Neural crest cell (in vitro differentiated cells): ENCODE results near the gene ROGDI. TPM values are rescaled to one million over a fixed set of nuclear protein-coding genes. Genes with fewer than 3 reads are reported as not detected.

Source experiments
- DNase-seq: peaks from one replicate; pipeline ENCODE4 v3.0.0; 2021; ENCODE audit warnings: low read depth, mixed read lengths, low spot score
- H3K27ac Mint-ChIP-seq: one replicate; pipeline ENCODE4 v1.8.0; 2021; ENCODE audit warnings: mild to moderate bottlenecking, mixed read lengths; ENCODE audit not compliant: unreplicated experiment
- H3K27me3 Mint-ChIP-seq: 2 replicates; pipeline ENCODE4 v1.8.0; 2021; ENCODE audit warnings: low read depth, mild to moderate bottlenecking, mixed read lengths
- H3K36me3 Mint-ChIP-seq: 2 replicates; pipeline ENCODE4 v1.8.0; 2021; ENCODE audit warnings: low read depth, mild to moderate bottlenecking, mixed read lengths
- H3K4me1 Mint-ChIP-seq: 2 replicates; pipeline ENCODE4 v1.8.0; 2021; ENCODE audit warnings: mixed read lengths
- H3K4me3 Mint-ChIP-seq: one replicate; pipeline ENCODE4 v1.8.0; 2021; ENCODE audit warnings: mild to moderate bottlenecking, mixed read lengths
- H3K9me3 Mint-ChIP-seq: 2 replicates; pipeline ENCODE4 v1.8.0; 2021; ENCODE audit warnings: mixed read lengths
- total RNA-seq: library from RNA; stranded (reverse); gene quantifications from 2 replicates; pipeline ENCODE4 v1.2.1, GENCODE V29; 2021
- TF ChIP-seq, protein P1 (sequence below): fragments of 200-600 bp; sonication (generic); conservative IDR thresholded peaks from 2 replicates; pipeline ENCODE4 v1.5.0; 2021; ENCODE audit warnings: antibody characterized with exemption, mild to moderate bottlenecking

Gene ROGDI
- total RNA-seq, 1 donor from 2014 or later = 22.0 TPM

DNA sequence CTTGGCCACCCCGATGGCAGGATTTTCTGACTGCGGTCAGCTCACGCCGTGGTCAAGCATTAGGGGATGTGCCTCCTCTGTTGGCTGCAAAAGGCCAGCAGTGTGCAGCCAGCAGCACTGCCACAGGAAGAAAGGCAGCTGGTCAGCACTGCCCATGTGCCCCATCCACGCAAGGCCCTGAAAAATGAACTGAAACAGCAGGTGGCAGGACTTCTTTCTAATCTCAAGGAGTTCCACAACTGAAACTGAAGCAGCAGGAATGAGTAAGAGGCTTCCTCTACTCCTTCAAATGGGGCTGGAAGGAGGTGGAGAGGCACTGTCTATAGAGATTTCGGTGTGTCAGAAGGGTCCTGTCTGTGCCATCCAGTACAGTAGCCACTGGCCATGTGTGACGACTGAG is 38.6 kb downstream of the ROGDI start:
- TF ChIP-seq, protein P1, sequence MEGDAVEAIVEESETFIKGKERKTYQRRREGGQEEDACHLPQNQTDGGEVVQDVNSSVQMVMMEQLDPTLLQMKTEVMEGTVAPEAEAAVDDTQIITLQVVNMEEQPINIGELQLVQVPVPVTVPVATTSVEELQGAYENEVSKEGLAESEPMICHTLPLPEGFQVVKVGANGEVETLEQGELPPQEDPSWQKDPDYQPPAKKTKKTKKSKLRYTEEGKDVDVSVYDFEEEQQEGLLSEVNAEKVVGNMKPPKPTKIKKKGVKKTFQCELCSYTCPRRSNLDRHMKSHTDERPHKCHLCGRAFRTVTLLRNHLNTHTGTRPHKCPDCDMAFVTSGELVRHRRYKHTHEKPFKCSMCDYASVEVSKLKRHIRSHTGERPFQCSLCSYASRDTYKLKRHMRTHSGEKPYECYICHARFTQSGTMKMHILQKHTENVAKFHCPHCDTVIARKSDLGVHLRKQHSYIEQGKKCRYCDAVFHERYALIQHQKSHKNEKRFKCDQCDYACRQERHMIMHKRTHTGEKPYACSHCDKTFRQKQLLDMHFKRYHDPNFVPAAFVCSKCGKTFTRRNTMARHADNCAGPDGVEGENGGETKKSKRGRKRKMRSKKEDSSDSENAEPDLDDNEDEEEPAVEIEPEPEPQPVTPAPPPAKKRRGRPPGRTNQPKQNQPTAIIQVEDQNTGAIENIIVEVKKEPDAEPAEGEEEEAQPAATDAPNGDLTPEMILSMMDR = no peak
- H3K4me3 Mint-ChIP-seq = peak overlapping the region; percentile 47
- no peaks in the 10 kb centered on the region for H3K27me3 Mint-ChIP-seq
- H3K36me3 Mint-ChIP-seq = no peaks in the 10 kb centered on the region
- no peak for DNase-seq
- H3K4me1 Mint-ChIP-seq = peaks cover 20% of the 10 kb centered on the region
- H3K27ac Mint-ChIP-seq = no peak overlapping the region
- no peaks in the 10 kb centered on the region for H3K9me3 Mint-ChIP-seq

DNA sequence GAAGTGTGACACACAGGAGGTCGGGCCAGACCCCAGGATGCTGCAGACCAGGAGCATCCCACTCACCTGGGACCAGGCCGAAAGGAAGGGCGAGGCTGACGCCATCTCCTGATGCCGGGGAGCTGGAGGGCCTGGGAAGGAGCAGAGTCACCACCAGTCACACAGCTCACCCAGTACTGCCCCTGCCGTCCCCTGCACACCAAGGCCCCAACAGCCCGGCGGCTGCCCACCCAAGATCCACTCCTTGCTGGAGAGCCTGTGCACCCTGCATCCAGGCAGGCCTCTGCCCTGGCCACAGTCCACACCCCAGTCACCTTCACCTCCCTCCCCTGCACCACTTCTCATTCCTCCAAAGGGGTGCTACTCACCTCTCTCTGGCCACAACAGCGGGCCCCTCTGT is 40.2 kb downstream of the ROGDI start:
- Mint-ChIP-seq H3K36me3 (peaks cover 3% of the 10 kb centered on the region), H3K4me1 (peaks cover 11% of the 10 kb centered on the region), H3K27ac (no peak overlapping the region), H3K27me3 (no peaks in the 10 kb centered on the region), H3K9me3 (no peaks in the 10 kb centered on the region), H3K4me3 (no peak overlapping the region)
- TF ChIP-seq, protein P1 = no peak
- DNase-seq = no peak

DNA sequence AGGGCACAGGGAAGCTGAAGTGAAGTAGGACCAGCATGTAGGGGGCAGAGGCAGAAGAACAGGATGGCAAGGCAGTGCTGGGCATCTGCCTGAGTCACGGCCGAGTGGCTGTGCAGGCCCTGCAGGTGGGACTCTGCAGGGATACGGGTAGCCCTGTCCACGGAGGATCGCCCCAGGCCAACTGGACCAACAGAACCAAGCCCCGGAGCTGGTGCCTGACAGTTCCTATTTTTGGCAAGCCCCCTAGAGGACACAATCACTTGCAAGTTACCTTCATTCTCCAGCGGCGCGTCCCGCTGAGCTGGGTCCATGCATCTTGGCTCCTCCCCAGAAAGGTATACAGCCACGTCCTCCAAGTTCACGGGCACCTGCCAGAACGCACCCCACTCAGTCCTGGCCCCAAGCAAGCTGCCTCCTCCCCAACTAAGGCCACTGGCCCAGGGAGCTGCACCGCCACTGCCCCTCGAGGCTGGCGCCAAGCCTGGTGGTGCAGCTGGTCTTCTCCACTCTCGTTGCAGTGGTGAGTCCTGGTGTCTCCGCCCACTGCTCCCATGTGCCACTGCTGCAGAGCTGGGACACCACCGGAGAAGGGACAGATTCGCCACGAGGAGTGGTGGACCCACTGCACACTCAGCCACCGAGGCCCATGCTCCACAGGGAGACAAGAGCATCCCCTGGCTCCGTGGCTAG is 42.1 kb downstream of the ROGDI start:
- TF ChIP-seq, protein P1 = no peak
- Mint-ChIP-seq H3K27ac (no peak overlapping the region), H3K4me1 (no peaks in the 10 kb centered on the region)

DNA sequence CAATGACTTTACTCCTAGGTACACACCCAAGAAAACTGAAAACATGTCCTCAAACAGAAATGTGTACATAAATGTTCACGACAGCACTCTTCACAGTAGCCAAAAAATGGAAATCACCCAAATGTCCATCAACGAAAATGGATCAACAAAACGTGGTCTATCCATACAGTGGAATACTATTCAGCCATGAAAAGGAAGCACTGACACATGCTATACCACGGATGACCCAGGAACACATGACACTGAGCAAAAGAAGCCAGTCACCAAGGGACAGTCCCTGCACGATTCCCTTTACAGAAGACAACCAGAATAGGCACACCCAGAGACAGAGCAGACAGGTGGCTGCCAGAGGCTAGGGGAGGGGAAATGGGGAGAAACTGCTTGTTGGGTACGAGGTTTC is 46.7 kb downstream of the ROGDI start:
- no peaks in the 10 kb centered on the region for H3K4me1 Mint-ChIP-seq
- H3K27me3 Mint-ChIP-seq = no peaks in the 10 kb centered on the region
- peaks cover 2% of the 10 kb centered on the region for H3K9me3 Mint-ChIP-seq
- peaks cover 13% of the 10 kb centered on the region for H3K36me3 Mint-ChIP-seq
- H3K4me3 Mint-ChIP-seq = no peak overlapping the region
- no peak for DNase-seq
- TF ChIP-seq, protein P1 = no peak
- no peak overlapping the region for H3K27ac Mint-ChIP-seq

More for the DNA sequence above, 42.1 kb downstream of the ROGDI start:
- peak overlapping the region; percentile 44 for H3K4me3 Mint-ChIP-seq
- DNase-seq = no peak
- H3K36me3 Mint-ChIP-seq = peaks cover 9% of the 10 kb centered on the region
- H3K27me3 Mint-ChIP-seq = no peaks in the 10 kb centered on the region
- H3K9me3 Mint-ChIP-seq = peaks cover 2% of the 10 kb centered on the region

DNA sequence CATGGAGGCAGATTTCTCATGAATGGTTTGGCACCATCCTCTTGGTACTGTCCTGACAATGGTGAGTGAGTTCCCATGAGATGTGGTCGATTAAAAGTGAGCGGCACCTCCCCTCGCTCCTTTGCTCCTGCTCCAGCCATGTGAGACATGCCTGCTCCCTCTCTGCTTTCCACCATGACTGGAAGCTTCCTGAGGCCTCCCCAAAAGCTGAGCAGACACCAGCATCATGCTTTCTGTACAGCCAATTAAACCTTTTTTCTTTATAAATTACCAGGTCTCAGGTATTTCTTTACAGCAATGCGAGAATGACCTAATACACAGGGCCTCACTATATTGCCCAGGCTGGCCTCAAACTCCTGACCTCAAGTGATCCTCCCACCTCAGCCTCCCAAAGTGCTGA is 47.6 kb downstream of the ROGDI start:
- Mint-ChIP-seq H3K9me3 (peaks cover 2% of the 10 kb centered on the region), H3K27ac (no peak overlapping the region), H3K27me3 (no peaks in the 10 kb centered on the region), H3K4me3 (no peak overlapping the region), H3K36me3 (peaks cover 13% of the 10 kb centered on the region), H3K4me1 (no peaks in the 10 kb centered on the region)
- TF ChIP-seq, protein P1 = no peak
- DNase-seq = no peak
